Central memory CD8-positive, alpha-beta T cell (primary cell): ENCODE results near the gene DESI1.
"Not testable (repeated sequence)": the region's sequence is repeated elsewhere in the genome, so short reads cannot be mapped to it uniquely, and the experiment has no call there.

Source experiments
- ATAC-seq: fragments of 150-1000 bp; cut with Tn5 transposase; replicated peaks from 2 replicates; pipeline ENCODE4 v1.10.0; 2022; ENCODE audit warnings: mild to moderate bottlenecking, moderate FRiP score, moderate number of reproducible peaks; ENCODE audit not compliant: poor library complexity, severe bottlenecking; ENCODE audit errors: extremely low read depth
- DNase-seq, 2 donors: peaks; one replicate each; pipeline ENCODE4 v3.0.0; 2021; ENCODE audit warnings: low spot score in 2 of 2
- H3K27ac Mint-ChIP-seq: one replicate; pipeline ENCODE4 v1.8.0; 2022; ENCODE audit warnings: low read depth, mild to moderate bottlenecking, moderate library complexity, mixed read lengths
- H3K27me3 Mint-ChIP-seq: one replicate; pipeline ENCODE4 v1.8.0; 2022; ENCODE audit warnings: mixed read lengths
- H3K36me3 Mint-ChIP-seq: one replicate; pipeline ENCODE4 v1.8.0; 2022; ENCODE audit warnings: mild to moderate bottlenecking, moderate library complexity, mixed read lengths; ENCODE audit not compliant: insufficient read depth
- H3K4me1 Mint-ChIP-seq: one replicate; pipeline ENCODE4 v1.8.0; 2022; ENCODE audit warnings: mixed read lengths
- H3K4me3 Mint-ChIP-seq: one replicate; pipeline ENCODE4 v1.8.0; 2022; ENCODE audit warnings: mild to moderate bottlenecking, moderate library complexity, mixed read lengths
- H3K9me3 Mint-ChIP-seq: one replicate; pipeline ENCODE4 v1.8.0; 2022; ENCODE audit warnings: mixed read lengths

Gene DESI1

GRCh38 chr22:41650821-41651220, 30.0 kb upstream of the DESI1 start:
- Mint-ChIP-seq H3K27ac (no peak overlapping the region), H3K27me3 (no peaks in the 10 kb centered on the region), H3K36me3 (peaks cover 73% of the 10 kb centered on the region), H3K4me3 (no peak overlapping the region), H3K4me1 (no peaks in the 10 kb centered on the region), H3K9me3 (no peaks in the 10 kb centered on the region)
- no peak for DNase-seq
- ATAC-seq = no peak

DNA sequence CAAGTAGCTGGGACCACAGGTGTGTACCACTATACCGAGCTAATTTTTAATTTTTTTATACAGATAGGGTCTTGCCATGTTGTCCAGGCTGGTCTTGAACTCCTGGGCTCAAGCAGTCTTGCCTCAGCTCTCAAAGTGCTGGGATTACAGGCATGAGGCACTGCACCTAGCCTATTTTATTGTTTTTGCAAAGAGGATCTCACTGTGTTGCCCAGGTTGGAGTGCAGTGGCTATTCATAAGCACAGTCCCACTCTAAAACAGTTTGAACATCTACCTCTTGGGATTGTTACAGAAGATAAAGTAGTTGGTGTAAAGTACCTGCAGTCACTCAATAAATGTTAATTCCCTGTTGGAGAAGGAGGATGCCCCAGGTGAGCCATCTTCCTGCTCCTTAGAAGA, 29.4 kb upstream of the DESI1 start:
- no peak overlapping the region for H3K4me3 Mint-ChIP-seq
- H3K9me3 Mint-ChIP-seq = no peaks in the 10 kb centered on the region
- H3K27ac Mint-ChIP-seq = no peak overlapping the region
- H3K27me3 Mint-ChIP-seq = no peaks in the 10 kb centered on the region
- no peaks in the 10 kb centered on the region for H3K4me1 Mint-ChIP-seq
- DNase-seq (no peak), ATAC-seq (no peak)
- H3K36me3 Mint-ChIP-seq = peaks cover 71% of the 10 kb centered on the region

GRCh38 chr22:41648432-41648831, 27.6 kb upstream of the DESI1 start:
- Mint-ChIP-seq H3K27me3 (no peaks in the 10 kb centered on the region), H3K27ac (no peak overlapping the region), H3K36me3 (peaks cover 72% of the 10 kb centered on the region), H3K9me3 (no peaks in the 10 kb centered on the region), H3K4me1 (no peaks in the 10 kb centered on the region), H3K4me3 (no peak overlapping the region)
- no peak for ATAC-seq
- DNase-seq = no peak

GRCh38 chr22:41647771-41648170, 26.9 kb upstream of the DESI1 start:
- H3K36me3 Mint-ChIP-seq = peaks cover 72% of the 10 kb centered on the region
- no peak for DNase-seq
- H3K27ac Mint-ChIP-seq = no peak overlapping the region
- H3K27me3 Mint-ChIP-seq = no peaks in the 10 kb centered on the region
- no peak for ATAC-seq
- no peaks in the 10 kb centered on the region for H3K9me3 Mint-ChIP-seq
- no peak overlapping the region for H3K4me3 Mint-ChIP-seq
- H3K4me1 Mint-ChIP-seq = no peaks in the 10 kb centered on the region

DNA sequence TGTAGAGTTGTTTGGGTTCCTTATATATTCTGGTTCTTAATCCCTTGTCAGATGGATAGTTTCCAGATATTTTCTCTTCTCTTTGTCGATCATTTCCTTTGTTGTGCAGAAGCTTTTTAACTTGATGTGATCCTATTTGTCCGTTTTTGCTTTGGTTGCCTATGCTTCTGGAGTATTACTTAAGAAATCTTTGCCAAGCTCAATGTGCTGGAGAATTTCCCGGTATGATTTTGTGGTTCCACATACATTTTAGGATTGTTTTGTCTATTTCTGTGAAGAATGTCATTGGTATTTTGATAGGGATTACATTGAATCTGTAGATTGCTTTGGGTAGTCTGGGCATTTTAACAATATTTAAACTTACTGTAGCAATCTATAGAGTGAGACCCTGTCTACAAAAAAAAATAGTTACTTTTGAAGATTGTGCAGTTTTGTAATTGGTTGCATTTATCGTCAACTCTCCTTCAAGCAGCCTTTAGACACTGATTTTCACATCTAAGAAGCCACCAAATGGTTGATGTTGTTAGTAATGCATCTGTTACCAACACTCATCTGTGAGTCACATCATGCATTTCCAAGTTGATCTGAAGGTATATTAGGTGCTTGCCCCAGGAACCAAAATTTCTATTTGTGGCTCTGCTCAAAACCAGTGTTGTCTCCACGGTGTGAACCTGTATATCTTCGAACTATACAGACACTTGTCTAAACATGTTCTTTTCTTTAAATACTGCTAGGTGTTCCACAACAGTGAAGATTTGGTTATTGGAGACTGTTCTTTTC, 21.7 kb upstream of the DESI1 start:
- H3K27ac Mint-ChIP-seq = no peak overlapping the region

DNA sequence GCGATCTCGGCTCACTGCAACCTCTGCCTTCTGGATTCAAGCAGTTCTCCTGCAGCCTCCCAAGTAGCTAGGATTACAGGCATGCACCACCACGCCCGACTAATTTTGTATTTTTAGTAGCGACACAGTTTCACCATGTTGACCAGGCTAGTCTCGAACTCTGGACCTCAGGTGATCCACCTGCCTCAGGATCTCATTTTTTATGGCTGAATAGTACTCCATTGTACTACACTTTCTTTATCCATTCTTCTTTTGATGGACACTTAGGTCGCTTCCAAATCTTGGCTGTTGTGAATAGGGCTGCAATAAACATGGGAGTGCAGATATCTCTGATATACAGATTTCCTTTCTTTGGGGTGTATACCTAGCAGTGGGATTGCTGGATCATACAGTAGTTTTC, 21.0 kb upstream of the DESI1 start:
- DNase-seq = no peak
- Mint-ChIP-seq H3K27ac (no peak overlapping the region), H3K4me3 (no peak overlapping the region), H3K27me3 (no peaks in the 10 kb centered on the region), H3K9me3 (no peaks in the 10 kb centered on the region), H3K4me1 (peaks cover 7% of the 10 kb centered on the region), H3K36me3 (peaks cover 72% of the 10 kb centered on the region)
- ATAC-seq = no peak

More for the DNA sequence above, 21.7 kb upstream of the DESI1 start:
- no peak overlapping the region for H3K4me3 Mint-ChIP-seq
- no peaks in the 10 kb centered on the region for H3K27me3 Mint-ChIP-seq
- H3K9me3 Mint-ChIP-seq = no peaks in the 10 kb centered on the region
- no peak for ATAC-seq
- no peak for DNase-seq
- H3K4me1 Mint-ChIP-seq = peaks cover 7% of the 10 kb centered on the region
- peaks cover 68% of the 10 kb centered on the region for H3K36me3 Mint-ChIP-seq

- Mint-ChIP-seq H3K27me3 (no peaks in the 10 kb centered on the region), H3K9me3 (no peaks in the 10 kb centered on the region), H3K36me3 (peaks cover 74% of the 10 kb centered on the region), H3K27ac (no peak overlapping the region), H3K4me3 (no peak overlapping the region), H3K4me1 (peaks cover 14% of the 10 kb centered on the region)
- no peak for DNase-seq
- no peak for ATAC-seq
Measured at GRCh38 chr22:41638748-41639147, 17.9 kb upstream of the DESI1 start.

- no peaks in the 10 kb centered on the region for H3K27me3 Mint-ChIP-seq
- ATAC-seq = no peak
- H3K4me1 Mint-ChIP-seq = peaks cover 14% of the 10 kb centered on the region
- H3K27ac Mint-ChIP-seq = no peak overlapping the region
- H3K36me3 Mint-ChIP-seq = peaks cover 74% of the 10 kb centered on the region
- no peaks in the 10 kb centered on the region for H3K9me3 Mint-ChIP-seq
- no peak overlapping the region for H3K4me3 Mint-ChIP-seq
- no peak for DNase-seq
Measured at GRCh38 chr22:41638124-41638523, 17.3 kb upstream of the DESI1 start.

GRCh38 chr22:41637623-41638022, 16.8 kb upstream of the DESI1 start:
- not testable (repeated sequence) for H3K27me3 Mint-ChIP-seq, ATAC-seq, H3K27ac Mint-ChIP-seq, H3K9me3 Mint-ChIP-seq, H3K4me3 Mint-ChIP-seq, DNase-seq
- H3K36me3 Mint-ChIP-seq = peaks cover 70% of the 10 kb centered on the region
- H3K4me1 Mint-ChIP-seq = peaks cover 14% of the 10 kb centered on the region

- peaks cover 71% of the 10 kb centered on the region for H3K36me3 Mint-ChIP-seq
- no peak overlapping the region for H3K4me3 Mint-ChIP-seq
- no peaks in the 10 kb centered on the region for H3K27me3 Mint-ChIP-seq
- DNase-seq (no peak), ATAC-seq (no peak)
- no peaks in the 10 kb centered on the region for H3K9me3 Mint-ChIP-seq
- H3K4me1 Mint-ChIP-seq = peaks cover 7% of the 10 kb centered on the region
- no peak overlapping the region for H3K27ac Mint-ChIP-seq
Measured at GRCh38 chr22:41636467-41636866, 15.6 kb upstream of the DESI1 start.

DNA sequence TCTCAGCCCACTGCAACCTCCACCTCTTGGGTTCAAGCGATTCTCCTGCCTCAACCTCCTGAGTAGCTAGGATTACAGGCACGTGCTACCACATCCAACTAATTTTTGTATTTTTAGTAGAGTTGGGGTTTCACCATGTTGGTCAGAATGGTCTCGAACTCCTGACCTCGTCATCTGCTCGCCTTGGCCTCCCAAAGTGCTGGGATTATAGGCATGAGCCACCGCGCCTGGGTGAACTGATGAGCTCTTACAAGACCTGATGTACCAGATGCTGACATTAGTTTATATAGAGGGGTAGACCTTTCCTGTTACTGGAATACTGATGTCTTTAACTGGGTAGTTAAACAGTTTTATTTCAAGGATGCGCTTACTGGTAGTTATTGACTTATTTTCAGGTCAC, 13.8 kb upstream of the DESI1 start:
- not testable (repeated sequence) for H3K27ac Mint-ChIP-seq

DNA sequence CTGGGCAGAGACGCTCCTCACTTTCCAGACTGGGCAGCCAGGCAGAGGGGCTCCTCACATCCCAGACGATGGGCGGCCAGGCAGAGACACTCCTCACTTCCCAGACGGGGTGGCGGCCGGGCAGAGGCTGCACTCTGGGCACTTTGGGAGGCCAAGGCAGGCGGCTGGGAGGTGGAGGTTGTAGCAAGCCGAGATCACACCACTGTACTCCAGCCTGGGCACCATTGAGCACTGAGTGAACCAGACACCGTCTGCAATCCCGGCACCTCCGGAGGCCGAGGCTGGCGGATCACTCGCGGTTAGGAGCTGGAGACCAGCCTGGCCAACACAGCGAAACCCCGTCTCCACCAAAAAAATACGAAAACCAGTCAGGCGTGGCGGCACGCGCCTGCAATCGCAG, 10.8 kb upstream of the DESI1 start:
- H3K9me3 Mint-ChIP-seq, H3K4me3 Mint-ChIP-seq, H3K27me3 Mint-ChIP-seq, ATAC-seq, DNase-seq, H3K27ac Mint-ChIP-seq: not testable (repeated sequence)
- Mint-ChIP-seq H3K4me1 (peaks cover 30% of the 10 kb centered on the region), H3K36me3 (peaks cover 79% of the 10 kb centered on the region)

More for the DNA sequence above, 13.8 kb upstream of the DESI1 start:
- H3K36me3 Mint-ChIP-seq = peaks cover 73% of the 10 kb centered on the region
- ATAC-seq, H3K27me3 Mint-ChIP-seq, H3K9me3 Mint-ChIP-seq, H3K4me3 Mint-ChIP-seq, H3K4me1 Mint-ChIP-seq, DNase-seq: not testable (repeated sequence)

DNA sequence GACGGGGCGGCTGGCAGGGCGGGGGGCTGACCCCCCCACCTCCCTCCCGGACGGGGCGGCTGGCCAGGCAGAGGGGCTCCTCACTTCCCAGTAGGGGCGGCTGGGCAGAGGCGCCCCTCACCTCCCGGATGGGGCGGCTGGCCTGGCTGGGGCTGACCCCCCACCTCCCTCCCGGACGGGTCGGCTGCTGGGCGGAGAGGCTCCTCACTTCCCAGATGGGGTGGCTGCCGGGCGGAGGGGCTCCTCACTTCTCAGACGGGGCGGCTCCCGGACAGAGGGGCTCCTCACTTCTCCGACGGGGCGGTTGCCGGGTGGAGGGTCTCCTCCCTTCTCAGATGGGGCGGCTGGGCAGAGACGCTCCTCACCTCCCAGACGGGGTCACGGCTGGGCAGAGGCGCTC, 10.3 kb upstream of the DESI1 start:
- not testable (repeated sequence) for DNase-seq, H3K9me3 Mint-ChIP-seq, H3K4me3 Mint-ChIP-seq, H3K27ac Mint-ChIP-seq, ATAC-seq, H3K27me3 Mint-ChIP-seq
- H3K4me1 Mint-ChIP-seq = peaks cover 30% of the 10 kb centered on the region
- peaks cover 80% of the 10 kb centered on the region for H3K36me3 Mint-ChIP-seq
